Transverse colon (tissue), 4 donors: ENCODE measurements around the gene ZNF248. TPM values are rescaled to one million over a fixed set of nuclear protein-coding genes. Genes with fewer than 3 reads are reported as not detected.
"Not testable (repeated sequence)": the region's sequence is repeated elsewhere in the genome, so short reads cannot be mapped to it uniquely, and the experiment has no call there.

ENCODE experiments used
- DNase-seq: peaks from one replicate; pipeline ENCODE4 v3.0.0-alpha.2; 2019
- H3K27ac ChIP-seq, 4 donors: fragments of 200-600 bp; sonication (generic); 2 replicates each; pipeline ENCODE4 v1.5.1; 2016 to 2018; ENCODE audit warnings: inconsistent platforms in 4 of 4
- H3K27me3 ChIP-seq: fragments of 200-600 bp; sonication (generic); 2 replicates; pipeline ENCODE4 v1.5.1; 2017; ENCODE audit warnings: inconsistent platforms
- H3K36me3 ChIP-seq, 4 donors: fragments of 200-600 bp; sonication (generic); 2 replicates each; pipeline ENCODE4 v1.5.1; 2017 to 2019; ENCODE audit warnings: inconsistent platforms in 4 of 4
- H3K4me1 ChIP-seq, 4 donors: fragments of 200-600 bp; sonication (generic); 2 replicates each; pipeline ENCODE4 v1.5.1; 2017 to 2020; ENCODE audit warnings: inconsistent platforms in 4 of 4
- H3K4me3 ChIP-seq, 4 donors: fragments of 200-600 bp; sonication (generic); 1 replicate in 1 of 4; 2 replicates in 3 of 4; pipeline versions ENCODE4 v1.5.1 to v1.6.1; 2017 to 2019; ENCODE audit warnings: inconsistent platforms in 4 of 4
- H3K9me3 ChIP-seq, 2 donors: fragments of 200-600 bp; sonication (generic); 2 replicates each; pipeline ENCODE4 v1.5.1; 2017 to 2019; ENCODE audit warnings: inconsistent platforms in 2 of 2
- CTCF ChIP-seq, 5 experiments: fragments of 200-600 bp in 3 of 5; fragments of 450-650 bp in 2 of 5; sonication (generic) in 3 of 5; IDR thresholded peaks; 1 replicate in 2 of 5; 2 replicates in 3 of 5; pipeline ENCODE4 v1.5.1; 2016 to 2017; ENCODE audit warnings: antibody characterized with exemption in 5 of 5, inconsistent platforms in 3 of 5, mild to moderate bottlenecking in 2 of 5, moderate library complexity in 1 of 5
- EP300 ChIP-seq: sonication (generic); formaldehyde crosslinking; IDR thresholded peaks from one replicate; pipeline ENCODE4 v1.6.1; 2017; ENCODE audit warnings: antibody characterized with exemption, low read depth
- POLR2A ChIP-seq: fragments of 450-650 bp; IDR thresholded peaks from one replicate; pipeline ENCODE4 v1.6.1; 2016; ENCODE audit warnings: antibody characterized with exemption, mild to moderate bottlenecking, moderate library complexity
- POLR2AphosphoS5 ChIP-seq, 3 donors: sonication (generic); formaldehyde crosslinking; IDR thresholded peaks; one replicate each; pipeline ENCODE4 v1.6.1; 2016; ENCODE audit warnings: antibody characterized with exemption in 3 of 3
- WGBS, 2 donors: methylation state at CpG; one replicate each; pipeline ENCODE4 v1.1.5; 2018; ENCODE audit warnings: low coverage in 1 of 2; 5-methylcytosine and 5-hydroxymethylcytosine counted together
- in situ Hi-C, 4 donors: fragments of 200-750 bp; cut with MboI; loops; one replicate each; pipeline versions ENCODE4 v1.15.0 to v1.15.1; 2017; ENCODE audit warnings: low sequenced_read_pairs in 3 of 4, low pct_ligation_motif_present in 1 of 4, low pct_unique_long_range_greater_than_20kb in 1 of 4
- intact Hi-C: fragments of 100-400 bp; cut with DNase I; formaldehyde crosslinking; loops from one replicate; pipeline ENCODE4 v1.15.1; 2023; ENCODE audit warnings: low total_unique reads
- total RNA-seq, 4 donors: library from RNA; depleted of rRNA; stranded (reverse); fragments of >200 nt; gene quantifications; one replicate each; pipeline ENCODE4 v1.1.0, GENCODE V29; 2016

Gene ZNF248
- total RNA-seq, 4 donors from 2014 or later, result 13.8 to 24.7 (median 19.1) TPM

GRCh38 chr10:37860494-37861190, 3.2 kb upstream of the ZNF248 start:
- peak; percentile 10 for DNase-seq
- intact Hi-C loops, result no loop called here
- peak overlapping the region; percentile 98 to 100 (median 100) for H3K27ac ChIP-seq

GRCh38 chr10:37859270-37859669, 1.9 kb upstream of the ZNF248 start:
- in situ Hi-C loops, result loop anchor here in 2 of 4 donors (25.0 kb wide), 2 partner anchors 153 to 228 kb away; partner anchors contain the start of genes ZNF33A (in 1 of the 2) and ZNF37A (in 1 of the 2)
- not testable (repeated sequence) for H3K9me3 ChIP-seq, H3K4me3 ChIP-seq, DNase-seq, H3K36me3 ChIP-seq, H3K27me3 ChIP-seq
- peaks cover 9 to 49% (median 19%) of the 10 kb centered on the region in 4 donors for H3K4me1 ChIP-seq
- WGBS, 2 donors, result 94 to 100% methylated on average over 3 to 16 of the region's 16 CpGs
- intact Hi-C loops, result loop anchor here (10.0 kb wide), 1 partner anchor 116 kb away; the partner anchor contains the start of gene ZNF25
- peak overlapping the region; percentile 98 to 100 (median 100) for H3K27ac ChIP-seq

More at GRCh38 chr10:37860494-37861190, 3.2 kb upstream of the ZNF248 start:
- in situ Hi-C loops, result loop anchor here in 2 of 4 donors (10.0 to 25.0 kb wide), 3 partner anchors 114 to 227 kb away; partner anchors contain the start of genes ZNF25 (in 1 of the 2), ZNF33A (in 1 of the 2) and ZNF37A (in 1 of the 2)
- no peak overlapping the region for H3K4me3 ChIP-seq
- TF ChIP-seq POLR2A (no peak), CTCF (IDR thresholded peaks at IDR 0.05) (no peak), POLR2AphosphoS5 (IDR thresholded peaks at IDR 0.05) (peak; percentile 10 to 61 (median 56)), EP300 (peak; percentile 82)
- H3K4me1 ChIP-seq, result peaks cover 5 to 35% (median 12%) of the 10 kb centered on the region in 4 donors
- H3K9me3 ChIP-seq, result no peaks in the 10 kb centered on the region
- 28 to 37% methylated on average over 2 of the region's 2 CpGs for WGBS, 2 donors
- H3K27me3 ChIP-seq, result no peaks in the 10 kb centered on the region
- H3K36me3 ChIP-seq, result no peaks in the 10 kb centered on the region

- WGBS, 2 donors, result 1% methylated on average over 16 of the region's 16 CpGs; no CpG with 5 or more reads in 1 of the 2 donors
- Histone ChIP-seq H3K36me3 (peaks cover 0 to 5% (median 0%) of the 10 kb centered on the region in 4 donors), H3K9me3 (no peaks in the 10 kb centered on the region), H3K27me3 (no peaks in the 10 kb centered on the region), H3K4me1 (peaks cover 9 to 55% (median 19%) of the 10 kb centered on the region in 4 donors), H3K4me3 (peak overlapping the region; percentile 60 to 95 (median 88)), H3K27ac (peak overlapping the region; percentile 98 to 100 (median 100))
- TF ChIP-seq CTCF (IDR thresholded peaks at IDR 0.05), result no peak
- TF ChIP-seq EP300, result no peak
- no peak for TF ChIP-seq POLR2AphosphoS5 (IDR thresholded peaks at IDR 0.05)
- no peak for TF ChIP-seq POLR2A
- peak; percentile 31 for DNase-seq
- intact Hi-C loops, result loop anchor here (10.0 kb wide), 1 partner anchor 118 kb away; the partner anchor contains the start of gene ZNF25
- in situ Hi-C loops, result loop anchor here in 2 of 4 donors (25.0 kb wide), 2 partner anchors 155 to 230 kb away; partner anchors contain the start of genes ZNF33A (in 1 of the 2) and ZNF37A (in 1 of the 2)
Measured at GRCh38 chr10:37856881-37857286, 526 bp downstream of the ZNF248 start.

GRCh38 chr10:37855636-37856035, 1.8 kb downstream of the ZNF248 start:
- 56 to 66% methylated on average over 4 of the region's 4 CpGs for WGBS, 2 donors
- Histone ChIP-seq H3K9me3 (no peaks in the 10 kb centered on the region), H3K27ac (peak overlapping the region in 2 of 4 donors; percentile 98 to 100), H3K36me3 (peaks cover 0 to 5% (median 0%) of the 10 kb centered on the region in 4 donors), H3K4me3 (peak overlapping the region in 1 of 4 donors; percentile 85), H3K4me1 (peaks cover 4 to 45% (median 17%) of the 10 kb centered on the region in 4 donors), H3K27me3 (no peaks in the 10 kb centered on the region)
- DNase-seq, result no peak
- no peak for TF ChIP-seq POLR2AphosphoS5 (IDR thresholded peaks at IDR 0.05)
- TF ChIP-seq POLR2A, result no peak
- no peak for TF ChIP-seq CTCF (IDR thresholded peaks at IDR 0.05)
- TF ChIP-seq EP300, result no peak
- in situ Hi-C loops, result loop anchor here in 2 of 4 donors (25.0 kb wide), 2 partner anchors 157 to 232 kb away; partner anchors contain the start of genes ZNF33A (in 1 of the 2) and ZNF37A (in 1 of the 2)
- intact Hi-C loops, result loop anchor here (10.0 kb wide), 1 partner anchor 119 kb away; the partner anchor contains the start of gene ZNF25
